HepG2 (cell line): ENCODE data around the gene SPDL1. TPM values are rescaled to one million over a fixed set of nuclear protein-coding genes. Genes with fewer than 3 reads are reported as not detected.

Experiments
- CTCF ChIP-seq: sonication (generic); formaldehyde crosslinking; IDR thresholded peaks from 2 replicates; pipeline ENCODE4 v1.5.0; 2020; ENCODE audit warnings: mild to moderate bottlenecking, missing genetic modification reagents, moderate library complexity
- GATAD1 ChIP-seq: IDR thresholded peaks from 2 replicates; pipeline ENCODE4 v1.6.1; 2016; ENCODE audit warnings: missing genetic modification reagents, missing compliant biosample characterization
- SMC3 ChIP-seq: IDR thresholded peaks from 2 replicates; pipeline ENCODE4 v1.6.1; 2011; ENCODE audit warnings: low read length, improper control_type of control experiment
- THAP9 ChIP-seq: sonication (generic); formaldehyde crosslinking; IDR thresholded peaks from 2 replicates; pipeline ENCODE4; 2020; ENCODE audit warnings: missing genetic modification reagents, mild to moderate bottlenecking, borderline replicate concordance
- UBTF ChIP-seq: sonication (generic); formaldehyde crosslinking; IDR thresholded peaks from 2 replicates; pipeline ENCODE4 v1.4.0; 2020; ENCODE audit warnings: mild to moderate bottlenecking, missing genetic modification reagents
- YEATS4 ChIP-seq: sonication (generic); formaldehyde crosslinking; IDR thresholded peaks from 2 replicates; pipeline ENCODE4 v1.4.0; 2020; ENCODE audit warnings: missing genetic modification reagents, borderline replicate concordance
- ZNF24 ChIP-seq: fragments of 450-650 bp; IDR thresholded peaks from 2 replicates; pipeline ENCODE4 v1.6.1; 2017; ENCODE audit warnings: antibody characterized with exemption, mild to moderate bottlenecking
- ZNF33A ChIP-seq: sonication (generic); formaldehyde crosslinking; IDR thresholded peaks from 2 replicates; pipeline ENCODE4 v1.5.1; 2020; ENCODE audit warnings: missing genetic modification reagents, mild to moderate bottlenecking, moderate library complexity, borderline replicate concordance
- ZNF768 ChIP-seq: sonication (generic); formaldehyde crosslinking; IDR thresholded peaks from 2 replicates; pipeline ENCODE4 v1.4.0; 2020; ENCODE audit warnings: missing genetic modification reagents
- ZNF776 ChIP-seq: sonication (generic); formaldehyde crosslinking; IDR thresholded peaks from 2 replicates; pipeline ENCODE4 v1.4.0; 2020; ENCODE audit warnings: mild to moderate bottlenecking, missing genetic modification reagents
- polyA plus RNA-seq, 8 experiments: library from polyadenylated mRNA; depleted of rRNA in 3 of 8; stranded (reverse) in 7 of 8; unstranded in 1 of 8; fragments of >200 nt; fragmentation: Illumina TruSeq in 4 of 8; extraction: Trizol in 4 of 8; gene quantifications; 2 replicates each; pipeline versions ENCODE4 v1.2.1 to v1.2.3, GENCODE V29; 2011 to 2016; ENCODE audit warnings: low read depth in 4 of 8, missing spikeins in 1 of 8, mixed read lengths in 1 of 8; ENCODE audit not compliant: insufficient read depth in 1 of 8
- total RNA-seq, 5 experiments: library from RNA; depleted of rRNA; stranded (reverse); fragments of >200 nt; fragmentation: Illumina TruSeq; extraction: Trizol; gene quantifications; 2 replicates each; pipeline ENCODE4 v1.2.3, GENCODE V29; 2016; ENCODE audit warnings: low read depth in 1 of 5

SPDL1 gene
- total and polyA plus RNA-seq, 2 of the 13 experiments (the other 11 are each of a cell fraction or from before 2014, with no cell fraction given) = 10.9 to 36.6 TPM

- TF ChIP-seq THAP9 (CRISPR knock-in tag) (no peak), ZNF33A (CRISPR knock-in tag) (no peak), UBTF (CRISPR knock-in tag) (no peak), ZNF768 (CRISPR knock-in tag) (no peak), GATAD1 (CRISPR knock-in tag) (0 out of 2 replicates have a peak, but pooled peaks have one; percentile 34), SMC3 (peak; percentile 51; the same call in 1 of the 2 replicates), YEATS4 (CRISPR knock-in tag) (no peak), CTCF (peak; percentile 68), ZNF24 (no peak), ZNF776 (CRISPR knock-in tag) (no peak)
These were observed 1.9 kb upstream of the SPDL1 start (continued) for GRCh38 chr5:169581580-169582227.
